CMK (cell line): ENCODE data around the gene FAM234A.
"Not testable (repeated sequence)": the region's sequence is repeated elsewhere in the genome, so short reads cannot be mapped to it uniquely, and the experiment has no call there.

Experiments used
- DNase-seq: peaks from one replicate; pipeline ENCODE4 v3.0.0-alpha.2; 2010; ENCODE audit warnings: low read depth

FAM234A gene

GRCh38 chr16:230949-231348, 3.7 kb upstream of the FAM234A start:
- no peak for DNase-seq

- no peak for DNase-seq
Observed at GRCh38 chr16:239948-240277, 5.3 kb downstream of the FAM234A start.

GRCh38 chr16:240559-240958, 5.9 kb downstream of the FAM234A start:
- no peak for DNase-seq

GRCh38 chr16:242281-242680, 7.7 kb downstream of the FAM234A start:
- no peak for DNase-seq

GRCh38 chr16:243348-243747, 8.7 kb downstream of the FAM234A start:
- no peak for DNase-seq

- DNase-seq: no peak
Observed at GRCh38 chr16:245105-245504, 10.5 kb downstream of the FAM234A start.

GRCh38 chr16:247027-247426, 12.4 kb downstream of the FAM234A start:
- no peak for DNase-seq

GRCh38 chr16:249431-249830, 14.8 kb downstream of the FAM234A start:
- DNase-seq: no peak

- peak; percentile 22 for DNase-seq
Observed at GRCh38 chr16:252366-253337, 18.0 kb downstream of the FAM234A start.

GRCh38 chr16:253833-254232, 19.2 kb downstream of the FAM234A start:
- DNase-seq: no peak

GRCh38 chr16:254461-254860, 19.8 kb downstream of the FAM234A start:
- no peak for DNase-seq

GRCh38 chr16:255183-255582, 20.6 kb downstream of the FAM234A start:
- no peak for DNase-seq

- not testable (repeated sequence) for DNase-seq
Observed at GRCh38 chr16:258091-258490, 23.5 kb downstream of the FAM234A start.

GRCh38 chr16:259226-259625, 24.6 kb downstream of the FAM234A start:
- no peak for DNase-seq

- DNase-seq: no peak
Observed at GRCh38 chr16:259814-260253, 25.2 kb downstream of the FAM234A start.

GRCh38 chr16:260326-260725, 25.7 kb downstream of the FAM234A start:
- DNase-seq: no peak

- DNase-seq: no peak
Observed at GRCh38 chr16:261031-261691, 26.5 kb downstream of the FAM234A start.

- DNase-seq: no peak
Observed at GRCh38 chr16:262121-262745, 27.6 kb downstream of the FAM234A start.

- DNase-seq: no peak
Observed at GRCh38 chr16:263182-263774, 28.7 kb downstream of the FAM234A start.

GRCh38 chr16:263944-264343, 29.3 kb downstream of the FAM234A start:
- DNase-seq: no peak

GRCh38 chr16:264440-264951, 29.9 kb downstream of the FAM234A start:
- DNase-seq: no peak

- no peak for DNase-seq
Observed at GRCh38 chr16:265002-265529, 30.4 kb downstream of the FAM234A start.
